GM21737 (cell line): ENCODE results near the gene TM9SF4.
"Not testable (repeated sequence)": the region's sequence is repeated elsewhere in the genome, so short reads cannot be mapped to it uniquely, and the experiment has no call there.

ENCODE experiments used
- ATAC-seq: cut with Tn5 transposase; IDR thresholded peaks from one replicate; pipeline ENCODE4 v1.9.1; 2021; ENCODE audit warnings: mild to moderate bottlenecking, moderate library complexity; ENCODE audit not compliant: unreplicated experiment

TM9SF4 gene

GRCh38 chr20:32155017-32155981 is 45.8 kb downstream of the TM9SF4 start:
- no peak for ATAC-seq

- ATAC-seq: no peak
These were observed 48.1 kb downstream of the TM9SF4 start for GRCh38 chr20:32157611-32158010.

GRCh38 chr20:32158351-32158750 is 48.8 kb downstream of the TM9SF4 start:
- ATAC-seq: no peak

- no peak for ATAC-seq
These were observed 49.6 kb downstream of the TM9SF4 start for GRCh38 chr20:32158943-32159660.

- ATAC-seq: no peak
These were observed 50.3 kb downstream of the TM9SF4 start for GRCh38 chr20:32159766-32160221.

- ATAC-seq: no peak
These were observed 50.8 kb downstream of the TM9SF4 start for GRCh38 chr20:32160341-32160740.

- ATAC-seq: no peak
These were observed 52.8 kb downstream of the TM9SF4 start for GRCh38 chr20:32162351-32162750.

GRCh38 chr20:32163951-32164350 is 54.4 kb downstream of the TM9SF4 start:
- no peak for ATAC-seq

- no peak for ATAC-seq
These were observed 55.6 kb downstream of the TM9SF4 start for GRCh38 chr20:32164984-32165735.

- no peak for ATAC-seq
These were observed 56.5 kb downstream of the TM9SF4 start for GRCh38 chr20:32165836-32166545.

GRCh38 chr20:32167552-32167951 is 58.0 kb downstream of the TM9SF4 start:
- no peak for ATAC-seq

GRCh38 chr20:32168184-32168910 is 58.8 kb downstream of the TM9SF4 start:
- ATAC-seq: no peak

- not testable (repeated sequence) for ATAC-seq
These were observed 68.2 kb downstream of the TM9SF4 start for GRCh38 chr20:32177696-32178095.

GRCh38 chr20:32179515-32179914 is 70.0 kb downstream of the TM9SF4 start:
- no peak for ATAC-seq

GRCh38 chr20:32179934-32180333 is 70.4 kb downstream of the TM9SF4 start:
- no peak for ATAC-seq

- no peak for ATAC-seq
These were observed 72.1 kb downstream of the TM9SF4 start for GRCh38 chr20:32181606-32182005.

GRCh38 chr20:32183947-32184635 is 74.6 kb downstream of the TM9SF4 start:
- ATAC-seq: no peak

GRCh38 chr20:32184961-32185603 is 75.6 kb downstream of the TM9SF4 start:
- no peak for ATAC-seq

- ATAC-seq: no peak
These were observed 77.0 kb downstream of the TM9SF4 start for GRCh38 chr20:32186506-32186905.
